Prostate gland (tissue), 2 donors: ENCODE measurements around the gene HPS1.

Source experiments
- POLR2A ChIP-seq: fragments of 450-650 bp; IDR thresholded peaks from one replicate; pipeline ENCODE4 v1.6.1; 2016; ENCODE audit warnings: antibody characterized with exemption, mild to moderate bottlenecking
- TF ChIP-seq, protein P1 (sequence below), 4 experiments: fragments of 200-600 bp in 2 of 4; fragments of 450-650 bp in 2 of 4; sonication (generic) in 2 of 4; IDR thresholded peaks; 1 replicate in 3 of 4; 2 replicates in 1 of 4; pipeline ENCODE4 v1.5.1; 2016 to 2019; ENCODE audit warnings: antibody characterized with exemption in 4 of 4, mild to moderate bottlenecking in 2 of 4, moderate library complexity in 2 of 4

DNA sequence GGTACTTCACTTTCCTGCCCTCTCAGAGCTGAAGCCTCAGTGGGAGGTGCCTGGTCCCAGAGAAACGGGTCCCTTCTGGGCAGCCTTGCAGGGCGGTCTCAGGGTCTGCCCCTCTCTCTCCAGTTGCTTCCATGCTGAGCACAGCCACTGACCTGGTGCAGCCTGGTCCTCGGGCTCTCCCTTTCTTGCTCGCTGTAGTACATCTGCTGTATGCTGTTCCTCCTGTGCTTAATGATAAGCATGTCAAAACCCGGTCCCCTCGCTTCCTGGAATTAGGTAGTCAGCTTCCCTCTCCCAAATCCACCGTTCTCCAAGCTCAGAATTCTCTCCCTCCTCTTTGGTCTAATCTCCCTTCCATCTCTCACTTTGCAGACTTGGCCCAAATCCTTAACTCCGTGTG, 11.0 kb upstream of the HPS1 start:
- TF ChIP-seq, protein P1, sequence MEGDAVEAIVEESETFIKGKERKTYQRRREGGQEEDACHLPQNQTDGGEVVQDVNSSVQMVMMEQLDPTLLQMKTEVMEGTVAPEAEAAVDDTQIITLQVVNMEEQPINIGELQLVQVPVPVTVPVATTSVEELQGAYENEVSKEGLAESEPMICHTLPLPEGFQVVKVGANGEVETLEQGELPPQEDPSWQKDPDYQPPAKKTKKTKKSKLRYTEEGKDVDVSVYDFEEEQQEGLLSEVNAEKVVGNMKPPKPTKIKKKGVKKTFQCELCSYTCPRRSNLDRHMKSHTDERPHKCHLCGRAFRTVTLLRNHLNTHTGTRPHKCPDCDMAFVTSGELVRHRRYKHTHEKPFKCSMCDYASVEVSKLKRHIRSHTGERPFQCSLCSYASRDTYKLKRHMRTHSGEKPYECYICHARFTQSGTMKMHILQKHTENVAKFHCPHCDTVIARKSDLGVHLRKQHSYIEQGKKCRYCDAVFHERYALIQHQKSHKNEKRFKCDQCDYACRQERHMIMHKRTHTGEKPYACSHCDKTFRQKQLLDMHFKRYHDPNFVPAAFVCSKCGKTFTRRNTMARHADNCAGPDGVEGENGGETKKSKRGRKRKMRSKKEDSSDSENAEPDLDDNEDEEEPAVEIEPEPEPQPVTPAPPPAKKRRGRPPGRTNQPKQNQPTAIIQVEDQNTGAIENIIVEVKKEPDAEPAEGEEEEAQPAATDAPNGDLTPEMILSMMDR (IDR thresholded peaks at IDR 0.05), result no peak
- TF ChIP-seq POLR2A, result no peak
